ENCODE measurements around the gene SERGEF.
"Not testable (repeated sequence)": the region's sequence is repeated elsewhere in the genome, so short reads cannot be mapped to it uniquely, and the experiment has no call there.

The SERGEF gene

GRCh38 chr11:17890325-17890724 is 122.5 kb downstream of the SERGEF start:
- H3K36me3 ChIP-seq (ENCODE audit: control insufficient read depth, insufficient read depth, low read length): no peaks in the 10 kb centered on the region
- DNase-seq (ENCODE audit: low read depth, low spot score): no peak
- WGBS (ENCODE audit: insufficient coverage, insufficient read length): no CpG with 5 or more reads among the region's 5 CpGs
- H3K4me3 ChIP-seq (ENCODE audit: low read length): no peak overlapping the region
- no peak overlapping the region for H3K27ac ChIP-seq (ENCODE audit: low read length)
- no peaks in the 10 kb centered on the region for H3K4me1 ChIP-seq (ENCODE audit: control insufficient read depth, insufficient read depth, low read length)
- H3K27me3 ChIP-seq (ENCODE audit: control insufficient read depth, insufficient read depth, low read length): no peaks in the 10 kb centered on the region; the same call in 1 of the 2 replicates
- H3K9me3 ChIP-seq (ENCODE audit: control insufficient read depth, insufficient read depth, low read length): no peaks in the 10 kb centered on the region

DNA sequence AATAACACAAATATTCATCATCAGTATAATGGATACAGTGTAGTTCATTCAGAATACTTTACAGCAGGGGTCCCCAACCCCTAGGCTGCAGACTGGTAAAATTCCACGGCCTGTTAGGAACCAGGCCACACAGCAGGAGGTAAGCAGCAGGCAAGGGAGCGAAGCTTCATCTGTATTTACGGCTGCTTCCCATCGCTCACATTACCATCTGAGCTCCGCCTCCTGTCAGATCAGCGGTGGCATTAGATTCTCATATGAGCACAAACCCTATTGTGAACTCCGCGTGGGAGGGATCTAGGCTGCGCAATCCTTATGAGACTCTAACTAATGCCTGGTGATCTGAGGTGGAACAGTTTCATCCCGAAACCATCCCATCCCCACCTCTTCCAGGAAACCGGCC is 125.1 kb downstream of the SERGEF start:
- no peak for DNase-seq (ENCODE audit: low read depth, low spot score)
- WGBS (ENCODE audit: insufficient coverage, insufficient read length): no CpG with 5 or more reads among the region's 11 CpGs
- Histone ChIP-seq H3K4me3 (ENCODE audit: low read length) (no peak overlapping the region), H3K36me3 (ENCODE audit: control insufficient read depth, insufficient read depth, low read length) (no peaks in the 10 kb centered on the region; the same call in 1 of the 2 replicates), H3K27me3 (ENCODE audit: control insufficient read depth, insufficient read depth, low read length) (no peaks in the 10 kb centered on the region; the same call in 1 of the 2 replicates), H3K9me3 (ENCODE audit: control insufficient read depth, insufficient read depth, low read length) (no peaks in the 10 kb centered on the region), H3K27ac (ENCODE audit: low read length) (no peak overlapping the region), H3K4me1 (ENCODE audit: control insufficient read depth, insufficient read depth, low read length) (no peaks in the 10 kb centered on the region)

GRCh38 chr11:17883946-17884345 is 128.9 kb downstream of the SERGEF start:
- Histone ChIP-seq H3K4me3 (ENCODE audit: low read length) (no peak overlapping the region), H3K9me3 (ENCODE audit: control insufficient read depth, insufficient read depth, low read length) (no peaks in the 10 kb centered on the region), H3K27ac (ENCODE audit: low read length) (no peak overlapping the region), H3K36me3 (ENCODE audit: control insufficient read depth, insufficient read depth, low read length) (no peaks in the 10 kb centered on the region; the same call in 1 of the 2 replicates), H3K4me1 (ENCODE audit: control insufficient read depth, insufficient read depth, low read length) (no peaks in the 10 kb centered on the region), H3K27me3 (ENCODE audit: control insufficient read depth, insufficient read depth, low read length) (no peaks in the 10 kb centered on the region; the same call in 1 of the 2 replicates)
- DNase-seq (ENCODE audit: low read depth, low spot score): no peak
- WGBS (ENCODE audit: insufficient coverage, insufficient read length): no CpG with 5 or more reads among the region's 27 CpGs

DNA sequence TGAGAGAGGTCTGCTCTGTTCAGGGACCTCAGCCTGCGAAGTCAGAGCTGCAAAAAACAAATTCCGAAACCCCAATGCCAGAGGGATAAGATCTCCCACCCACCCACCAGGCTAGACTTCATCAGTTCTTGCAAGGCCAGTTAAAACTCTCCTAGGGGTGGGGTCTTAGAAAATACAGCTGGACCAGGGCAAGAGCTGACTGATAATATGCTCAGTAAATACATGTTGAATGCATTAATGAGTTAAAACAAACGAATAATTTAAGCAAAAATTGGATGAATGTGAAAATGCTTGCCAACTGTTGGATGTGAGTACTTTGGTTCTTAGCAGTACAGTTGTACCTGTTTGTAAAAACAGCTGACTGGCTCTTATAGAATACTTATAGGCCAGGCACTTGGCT is 129.8 kb downstream of the SERGEF start:
- Histone ChIP-seq H3K27me3 (ENCODE audit: control insufficient read depth, insufficient read depth, low read length) (no peaks in the 10 kb centered on the region), H3K4me1 (ENCODE audit: control insufficient read depth, insufficient read depth, low read length) (no peaks in the 10 kb centered on the region), H3K36me3 (ENCODE audit: control insufficient read depth, insufficient read depth, low read length) (no peaks in the 10 kb centered on the region; the same call in 1 of the 2 replicates), H3K27ac (ENCODE audit: low read length) (no peak overlapping the region), H3K9me3 (ENCODE audit: control insufficient read depth, insufficient read depth, low read length) (no peaks in the 10 kb centered on the region), H3K4me3 (ENCODE audit: low read length) (no peak overlapping the region)
- no peak for DNase-seq (ENCODE audit: low read depth, low spot score)
- no CpG with 5 or more reads among the region's 3 CpGs for WGBS (ENCODE audit: insufficient coverage, insufficient read length)

- Histone ChIP-seq H3K9me3 (ENCODE audit: control insufficient read depth, insufficient read depth, low read length) (no peaks in the 10 kb centered on the region), H3K27ac (ENCODE audit: low read length) (no peak overlapping the region), H3K4me3 (ENCODE audit: low read length) (no peak overlapping the region), H3K27me3 (ENCODE audit: control insufficient read depth, insufficient read depth, low read length) (no peaks in the 10 kb centered on the region), H3K36me3 (ENCODE audit: control insufficient read depth, insufficient read depth, low read length) (no peaks in the 10 kb centered on the region), H3K4me1 (ENCODE audit: control insufficient read depth, insufficient read depth, low read length) (no peaks in the 10 kb centered on the region)
- DNase-seq (ENCODE audit: low read depth, low spot score): no peak
- WGBS (ENCODE audit: insufficient coverage, insufficient read length): no CpG with 5 or more reads among the region's 2 CpGs
Observed at GRCh38 chr11:17878743-17879142, 134.1 kb downstream of the SERGEF start.

DNA sequence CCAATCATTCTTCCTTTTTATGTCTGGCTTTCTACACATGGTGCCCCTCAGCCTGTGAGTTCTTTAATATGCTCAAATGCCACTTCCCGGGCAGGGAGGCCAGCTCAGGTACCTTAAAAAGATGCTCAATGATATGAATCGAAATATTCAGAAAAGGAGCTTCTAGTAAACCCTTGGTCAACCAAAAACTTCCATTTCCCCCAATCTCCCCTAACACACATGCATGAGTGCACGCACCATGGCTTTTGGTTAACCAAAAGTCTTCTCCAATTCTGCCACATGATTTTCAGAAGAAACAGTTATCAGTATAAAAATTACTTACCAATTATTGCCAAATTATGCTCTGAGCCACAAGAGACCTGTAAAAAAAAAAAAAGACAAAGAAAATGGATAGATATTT is 135.0 kb downstream of the SERGEF start:
- no CpG with 5 or more reads among the region's 3 CpGs for WGBS (ENCODE audit: insufficient coverage, insufficient read length)
- Histone ChIP-seq H3K36me3 (ENCODE audit: control insufficient read depth, insufficient read depth, low read length) (no peaks in the 10 kb centered on the region), H3K9me3 (ENCODE audit: control insufficient read depth, insufficient read depth, low read length) (no peaks in the 10 kb centered on the region)

DNA sequence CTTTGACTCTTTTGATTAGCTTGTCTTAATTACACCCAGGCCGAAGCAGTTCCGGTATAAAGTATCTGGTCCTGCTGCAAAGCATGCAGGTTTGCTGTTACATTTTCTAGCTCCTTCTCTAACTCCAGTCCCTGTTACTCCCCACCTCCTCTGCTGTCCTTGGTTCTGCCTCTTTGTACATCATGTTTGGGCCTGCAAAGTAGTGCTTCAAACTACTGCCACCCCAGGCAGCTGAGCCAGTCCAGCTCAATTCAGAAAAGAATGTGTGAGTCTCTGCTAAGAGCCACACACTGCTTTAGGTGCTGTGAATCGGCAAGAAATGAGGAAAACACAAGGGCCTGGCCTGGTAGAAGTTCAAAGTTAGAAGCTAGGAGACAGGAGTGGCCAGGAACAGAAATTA is 136.0 kb downstream of the SERGEF start:
- DNase-seq (ENCODE audit: low read depth, low spot score): no peak
- Histone ChIP-seq H3K36me3 (ENCODE audit: control insufficient read depth, insufficient read depth, low read length) (no peaks in the 10 kb centered on the region), H3K9me3 (ENCODE audit: control insufficient read depth, insufficient read depth, low read length) (no peaks in the 10 kb centered on the region), H3K27me3 (ENCODE audit: control insufficient read depth, insufficient read depth, low read length) (no peaks in the 10 kb centered on the region), H3K4me3 (ENCODE audit: low read length) (no peak overlapping the region), H3K4me1 (ENCODE audit: control insufficient read depth, insufficient read depth, low read length) (no peaks in the 10 kb centered on the region), H3K27ac (ENCODE audit: low read length) (no peak overlapping the region)
- no CpG with 5 or more reads among the region's 3 CpGs for WGBS (ENCODE audit: insufficient coverage, insufficient read length)

More for the DNA sequence above, 135.0 kb downstream of the SERGEF start:
- Histone ChIP-seq H3K27ac (ENCODE audit: low read length) (no peak overlapping the region), H3K4me3 (ENCODE audit: low read length) (no peak overlapping the region), H3K4me1 (ENCODE audit: control insufficient read depth, insufficient read depth, low read length) (no peaks in the 10 kb centered on the region), H3K27me3 (ENCODE audit: control insufficient read depth, insufficient read depth, low read length) (no peaks in the 10 kb centered on the region)
- no peak for DNase-seq (ENCODE audit: low read depth, low spot score)

GRCh38 chr11:17875891-17876290 is 137.0 kb downstream of the SERGEF start:
- Histone ChIP-seq H3K4me1 (ENCODE audit: control insufficient read depth, insufficient read depth, low read length) (no peaks in the 10 kb centered on the region), H3K4me3 (ENCODE audit: low read length) (no peak overlapping the region), H3K27ac (ENCODE audit: low read length) (no peak overlapping the region), H3K9me3 (ENCODE audit: control insufficient read depth, insufficient read depth, low read length) (no peaks in the 10 kb centered on the region), H3K27me3 (ENCODE audit: control insufficient read depth, insufficient read depth, low read length) (no peaks in the 10 kb centered on the region), H3K36me3 (ENCODE audit: control insufficient read depth, insufficient read depth, low read length) (no peaks in the 10 kb centered on the region)
- no peak for DNase-seq (ENCODE audit: low read depth, low spot score)

GRCh38 chr11:17873586-17873985 is 139.3 kb downstream of the SERGEF start:
- no CpG with 5 or more reads among the region's 2 CpGs for WGBS (ENCODE audit: insufficient coverage, insufficient read length)
- H3K4me3 ChIP-seq (ENCODE audit: low read length): no peak overlapping the region
- no peak overlapping the region for H3K27ac ChIP-seq (ENCODE audit: low read length)

DNA sequence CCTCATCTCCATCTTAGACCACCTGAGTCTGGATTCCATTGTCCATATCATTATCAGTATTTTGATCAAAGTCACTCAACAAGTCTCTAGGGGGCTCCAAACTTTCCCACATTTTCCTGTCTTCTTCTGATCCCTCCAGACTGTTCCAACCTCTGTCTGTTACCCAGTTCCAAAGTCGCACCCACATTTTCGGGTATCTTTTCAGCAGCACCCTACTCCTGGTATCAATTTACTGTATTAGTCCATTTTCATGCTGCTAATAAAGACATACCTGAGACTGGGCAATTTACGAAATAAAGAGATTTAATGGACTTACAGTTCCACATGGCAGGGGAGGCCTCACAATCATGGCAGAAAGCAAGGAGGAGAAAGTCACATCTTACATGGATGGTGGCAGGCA is 144.4 kb downstream of the SERGEF start:
- H3K4me3 ChIP-seq (ENCODE audit: low read length); H3K9me3 ChIP-seq (ENCODE audit: control insufficient read depth, insufficient read depth, low read length); DNase-seq (ENCODE audit: low read depth, low spot score); H3K4me1 ChIP-seq (ENCODE audit: control insufficient read depth, insufficient read depth, low read length); H3K27ac ChIP-seq (ENCODE audit: low read length); H3K36me3 ChIP-seq (ENCODE audit: control insufficient read depth, insufficient read depth, low read length); H3K27me3 ChIP-seq (ENCODE audit: control insufficient read depth, insufficient read depth, low read length): not testable (repeated sequence)
- no CpG with 5 or more reads among the region's 3 CpGs for WGBS (ENCODE audit: insufficient coverage, insufficient read length)

More at GRCh38 chr11:17873586-17873985, 139.3 kb downstream of the SERGEF start:
- no peak for DNase-seq (ENCODE audit: low read depth, low spot score)
- H3K36me3 ChIP-seq (ENCODE audit: control insufficient read depth, insufficient read depth, low read length): no peaks in the 10 kb centered on the region
- no peaks in the 10 kb centered on the region for H3K27me3 ChIP-seq (ENCODE audit: control insufficient read depth, insufficient read depth, low read length)
- H3K4me1 ChIP-seq (ENCODE audit: control insufficient read depth, insufficient read depth, low read length): no peaks in the 10 kb centered on the region
- no peaks in the 10 kb centered on the region for H3K9me3 ChIP-seq (ENCODE audit: control insufficient read depth, insufficient read depth, low read length)

GRCh38 chr11:17867341-17867740 is 145.5 kb downstream of the SERGEF start:
- Histone ChIP-seq H3K9me3 (ENCODE audit: control insufficient read depth, insufficient read depth, low read length) (no peaks in the 10 kb centered on the region), H3K27ac (ENCODE audit: low read length) (no peak overlapping the region), H3K4me1 (ENCODE audit: control insufficient read depth, insufficient read depth, low read length) (0 out of 2 replicates have a peak, but pooled peaks cover 1% of the 10 kb centered on the region), H3K36me3 (ENCODE audit: control insufficient read depth, insufficient read depth, low read length) (no peaks in the 10 kb centered on the region), H3K4me3 (ENCODE audit: low read length) (no peak overlapping the region), H3K27me3 (ENCODE audit: control insufficient read depth, insufficient read depth, low read length) (no peaks in the 10 kb centered on the region)
- no peak for DNase-seq (ENCODE audit: low read depth, low spot score)
- WGBS (ENCODE audit: insufficient coverage, insufficient read length): no CpG with 5 or more reads among the region's 3 CpGs
